Activated T-cell treated with anti-CD3 and anti-CD28 coated beads for 48 hours (primary cell): Measurements from ENCODE around the gene MOB3A.
A peak's percentile ranks its signal among the peaks of the same experiment; 100 is the strongest.

Experiments
- DNase-seq: peaks from one replicate; pipeline ENCODE4 v3.0.0-alpha.2; 2020; ENCODE audit warnings: low read depth

MOB3A gene

GRCh38 chr19:2046046-2046907 is 49.8 kb downstream of the MOB3A start:
- DNase-seq = no peak

GRCh38 chr19:2045501-2046045 is 50.6 kb downstream of the MOB3A start:
- no peak for DNase-seq

GRCh38 chr19:2044709-2045500 is 51.2 kb downstream of the MOB3A start:
- DNase-seq = no peak

- no peak for DNase-seq
Measured at GRCh38 chr19:2043961-2044708, 52.0 kb downstream of the MOB3A start.

- no peak for DNase-seq
Measured at GRCh38 chr19:2043251-2043641, 52.9 kb downstream of the MOB3A start.

GRCh38 chr19:2042485-2043250 is 53.5 kb downstream of the MOB3A start:
- DNase-seq = no peak

- peak; percentile 100 for DNase-seq
Measured at GRCh38 chr19:2041683-2042484, 54.2 kb downstream of the MOB3A start.

GRCh38 chr19:2041433-2041682 is 54.8 kb downstream of the MOB3A start:
- DNase-seq = no peak

- DNase-seq = no peak
Measured at GRCh38 chr19:2040647-2041432, 55.3 kb downstream of the MOB3A start.

- no peak for DNase-seq
Measured at GRCh38 chr19:2039959-2040646, 56.0 kb downstream of the MOB3A start.

GRCh38 chr19:2039089-2039958 is 56.8 kb downstream of the MOB3A start:
- DNase-seq = no peak

GRCh38 chr19:2038284-2039088 is 57.6 kb downstream of the MOB3A start:
- DNase-seq = no peak

GRCh38 chr19:2037651-2038255 is 58.4 kb downstream of the MOB3A start:
- no peak for DNase-seq

GRCh38 chr19:2036424-2036823 is 59.7 kb downstream of the MOB3A start:
- no peak for DNase-seq

- DNase-seq = no peak
Measured at GRCh38 chr19:2035590-2035991, 60.5 kb downstream of the MOB3A start.

GRCh38 chr19:2034729-2035589 is 61.2 kb downstream of the MOB3A start:
- peak; percentile 63 for DNase-seq
